ENCODE data around the gene KCTD19.

- TF ChIP-seq CTCF (conservative IDR thresholded peaks at IDR 0.05) = no peak
- TF ChIP-seq ZFX (IDR thresholded peaks at IDR 0.05) = no peak
Measured at GRCh38 chr16:67287960-67288359, 38.6 kb downstream of the KCTD19 start.
